ENCODE measurements around the gene NUP88. TPM values are rescaled to one million over a fixed set of nuclear protein-coding genes. Genes with fewer than 3 reads are reported as not detected.
"Not testable (repeated sequence)": the region's sequence is repeated elsewhere in the genome, so short reads cannot be mapped to it uniquely, and the experiment has no call there.

The NUP88 gene
- total and polyA plus RNA-seq, 10 of the 15 experiments (the other 5 are each of a cell fraction or from before 2014, with no cell fraction given) = 110 to 244 (median 188) TPM

GRCh38 chr17:5435781-5436315, 16.4 kb upstream of the NUP88 start:
- H3K9ac ChIP-seq (ENCODE audit: control insufficient read depth, insufficient read depth, low read length); H3K4me1 ChIP-seq (ENCODE audit: control insufficient read depth, insufficient read depth, low read length); DNase-seq (ENCODE audit: low read depth, low spot score); ATAC-seq; BruUV-seq (replicated peaks); in situ Hi-C loops (cut with MboI); H3K9me3 ChIP-seq (replicated peaks; ENCODE audit: control insufficient read depth, insufficient read depth, low read length); H4K20me1 ChIP-seq (ENCODE audit: control insufficient read depth, insufficient read depth); H3K27me3 ChIP-seq (replicated peaks in 1 of 2; ENCODE audit: control insufficient read depth in 2 of 2, insufficient read depth in 2 of 2, low read length in 1 of 2); FAIRE-seq; H3K27ac ChIP-seq (ENCODE audit: control insufficient read depth, insufficient read depth); H2AFZ ChIP-seq (ENCODE audit: control insufficient read depth, low read depth, low read length): not testable (repeated sequence)
- RAD21 ChIA-PET (ENCODE audit: unreplicated experiment) = interaction anchor here (0.7 to 1.1 kb wide), 3 partner anchors 16 to 1211 kb away, joined by 3 to 4 read pairs (median 3); partner anchors contain the start of genes NUP88 and RPAIN
- SMC1A ChIA-PET (ENCODE audit: uncharacterized antibody, unreplicated experiment) = interaction anchor here (1.1 to 1.8 kb wide), 5 partner anchors 12 to 323 kb away, joined by 3 to 4 read pairs (median 3); no protein-coding TSS in a partner anchor
- WGBS (ENCODE audit: insufficient coverage, insufficient replicate concordance, low lambda C conversion rate, missing lambda C conversion rate) = 60% methylated on average over 5 of the region's 12 CpGs
- H3K4me2 ChIP-seq (ENCODE audit: control insufficient read depth, insufficient read depth) = 0 out of 2 replicates have a peak overlapping the region, but pooled peaks have one; percentile 5
- CTCF ChIA-PET = interaction anchor here (0.6 to 1.9 kb wide), 4 partner anchors 17 to 243 kb away, joined by 3 to 6 read pairs (median 4); partner anchors contain the start of gene NUP88
- peak overlapping the region; percentile 81; the same call in 1 of the 2 replicates for H3K4me3 ChIP-seq
- peaks cover 38% of the 10 kb centered on the region for H3K79me2 ChIP-seq (ENCODE audit: control insufficient read depth, insufficient read depth, low read length)
- POLR2A ChIA-PET = interaction anchor here (0.6 to 1.0 kb wide), 6 partner anchors 8 to 730 kb away, joined by 3 to 5 read pairs (median 3); partner anchors contain the start of genes NUP88 and RPAIN
- peaks cover 26 to 37% of the 10 kb centered on the region in 2 experiments for H3K36me3 ChIP-seq (ENCODE audit: control insufficient read depth in 2 of 2, insufficient read depth in 2 of 2, low read length in 1 of 2)
- intact Hi-C loops (cut with micrococcal nuclease; ENCODE audit: unreplicated experiment) = loop anchor here (5.0 kb wide), 1 partner anchor 239 kb away; no protein-coding TSS in a partner anchor

- CTCF ChIA-PET = no interaction called here
Measured at GRCh38 chr17:5434984-5435383, 15.5 kb upstream of the NUP88 start.

More at GRCh38 chr17:5434984-5435383, 15.5 kb upstream of the NUP88 start:
- BruUV-seq (replicated peaks) = no TSS peak
- no peak overlapping the region for H2AFZ ChIP-seq (ENCODE audit: control insufficient read depth, low read depth, low read length)
- intact Hi-C loops (cut with micrococcal nuclease; ENCODE audit: unreplicated experiment) (loop anchor here (5.0 kb wide), 1 partner anchor 238 kb away; no protein-coding TSS in a partner anchor), in situ Hi-C loops (cut with MboI) (no loop called here)
- H3K4me3 ChIP-seq = no peak overlapping the region
- no peaks in the 10 kb centered on the region for H4K20me1 ChIP-seq (ENCODE audit: control insufficient read depth, insufficient read depth)
- H3K4me2 ChIP-seq (ENCODE audit: control insufficient read depth, insufficient read depth) = peak overlapping the region; percentile 39; the same call in 1 of the 2 replicates
- ChIA-PET POLR2A (interaction anchor here (0.7 kb wide), 1 partner anchor 454 kb away, joined by 3 read pairs; no protein-coding TSS in a partner anchor), RAD21 (ENCODE audit: unreplicated experiment) (no interaction called here), SMC1A (ENCODE audit: uncharacterized antibody, unreplicated experiment) (no interaction called here)
- H3K27me3 ChIP-seq (replicated peaks in 1 of 2; ENCODE audit: control insufficient read depth in 2 of 2, insufficient read depth in 2 of 2, low read length in 1 of 2) = no peaks in the 10 kb centered on the region
- WGBS (ENCODE audit: insufficient coverage, insufficient replicate concordance, low lambda C conversion rate, missing lambda C conversion rate) = 98% methylated on average over 2 of the region's 2 CpGs
- H3K27ac ChIP-seq (ENCODE audit: control insufficient read depth, insufficient read depth) = no peak overlapping the region
- H3K4me1 ChIP-seq (ENCODE audit: control insufficient read depth, insufficient read depth, low read length) = peaks cover 9% of the 10 kb centered on the region; the same call in 1 of the 2 replicates
- DNase-seq (ENCODE audit: low read depth, low spot score) = no peak
- no peak for FAIRE-seq
- no peak overlapping the region; the same call in 1 of the 2 replicates for H3K9ac ChIP-seq (ENCODE audit: control insufficient read depth, insufficient read depth, low read length)
- no peak for ATAC-seq
- H3K36me3 ChIP-seq (ENCODE audit: control insufficient read depth in 2 of 2, insufficient read depth in 2 of 2, low read length in 1 of 2) = peaks cover 27 to 37% of the 10 kb centered on the region in 2 experiments
- peaks cover 38% of the 10 kb centered on the region for H3K79me2 ChIP-seq (ENCODE audit: control insufficient read depth, insufficient read depth, low read length)
- TF ChIP-seq POLR2A (IDR thresholded peaks at IDR 0.05; ENCODE audit: low read depth, low read length) (peak; percentile 43), HDAC6 (IDR thresholded peaks at IDR 0.05; ENCODE audit: unreplicated experiment) (no peak), RAD21 (IDR thresholded peaks at IDR 0.05; ENCODE audit: insufficient read depth, low read depth, low read length) (no peak), CREM (IDR thresholded peaks at IDR 0.05; ENCODE audit: low read depth) (no peak), DPF2 (IDR thresholded peaks at IDR 0.05) (no peak), PKNOX1 (IDR thresholded peaks at IDR 0.05) (no peak), MEF2A (IDR thresholded peaks at IDR 0.05; ENCODE audit: insufficient read depth, low read depth, low read length) (no peak)
- no peaks in the 10 kb centered on the region for H3K9me3 ChIP-seq (replicated peaks; ENCODE audit: control insufficient read depth, insufficient read depth, low read length)

All from GM12878 (cell line).